Mesothelial cell of epicardium (in vitro differentiated cells): ENCODE data around the gene TSHZ2. TPM values are rescaled to one million over a fixed set of nuclear protein-coding genes. Genes with fewer than 3 reads are reported as not detected.

Experiments used
- DNase-seq, 2 experiments: peaks; one replicate each; pipeline ENCODE4 v3.0.0; 2021; ENCODE audit warnings: low spot score in 2 of 2; ENCODE audit not compliant: unreplicated experiment in 2 of 2
- H3K27ac Mint-ChIP-seq: 2 replicates; pipeline ENCODE4 v1.8.0; 2021; ENCODE audit warnings: mixed read lengths
- H3K27me3 Mint-ChIP-seq: 2 replicates; pipeline ENCODE4 v1.8.0; 2021; ENCODE audit warnings: low read depth, mixed read lengths
- H3K36me3 Mint-ChIP-seq: 2 replicates; pipeline ENCODE4 v1.8.0; 2021; ENCODE audit warnings: mixed read lengths
- H3K4me1 Mint-ChIP-seq: 2 replicates; pipeline ENCODE4 v1.8.0; 2021; ENCODE audit warnings: mixed read lengths
- H3K4me3 Mint-ChIP-seq: 2 replicates; pipeline ENCODE4 v1.8.0; 2021; ENCODE audit warnings: mild to moderate bottlenecking, moderate library complexity, mixed read lengths
- H3K9me3 Mint-ChIP-seq: 2 replicates; pipeline ENCODE4 v1.8.0; 2021; ENCODE audit warnings: mixed read lengths
- total RNA-seq: library from RNA; stranded (reverse); gene quantifications from 3 replicates; pipeline ENCODE4 v1.2.1, GENCODE V29; 2021
- TF ChIP-seq, protein P1 (sequence below): fragments of 200-600 bp; sonication (generic); IDR thresholded peaks from one replicate; pipeline ENCODE4 v1.5.0; 2021; ENCODE audit warnings: antibody characterized with exemption; ENCODE audit not compliant: unreplicated experiment

TSHZ2 gene
- total RNA-seq, 1 donor from 2014 or later, result 28.8 TPM

DNA sequence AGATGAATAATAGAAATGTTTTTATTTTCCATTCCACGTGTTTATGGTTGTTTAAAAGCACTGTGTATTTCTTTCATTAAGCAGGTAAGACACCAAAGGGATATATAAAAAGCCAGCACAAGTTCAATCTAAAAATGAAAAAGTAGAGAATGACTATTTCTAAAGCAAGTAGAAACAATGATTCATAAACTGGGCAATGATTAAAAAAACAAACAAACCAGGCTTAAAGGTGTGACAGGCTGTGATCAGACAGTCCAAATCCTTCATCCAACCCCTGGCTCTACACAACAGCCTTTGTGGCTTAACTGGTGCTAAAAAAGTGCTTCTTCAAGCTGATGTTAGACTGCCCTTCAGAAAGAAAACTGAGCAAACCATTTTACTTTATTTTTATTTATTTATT, 45.7 kb upstream of the TSHZ2 start:
- Mint-ChIP-seq H3K4me1 (peaks cover 9% of the 10 kb centered on the region), H3K27ac (no peak overlapping the region), H3K4me3 (no peak overlapping the region), H3K9me3 (peaks cover under 1% of the 10 kb centered on the region), H3K27me3 (no peaks in the 10 kb centered on the region), H3K36me3 (no peaks in the 10 kb centered on the region)
- TF ChIP-seq, protein P1, sequence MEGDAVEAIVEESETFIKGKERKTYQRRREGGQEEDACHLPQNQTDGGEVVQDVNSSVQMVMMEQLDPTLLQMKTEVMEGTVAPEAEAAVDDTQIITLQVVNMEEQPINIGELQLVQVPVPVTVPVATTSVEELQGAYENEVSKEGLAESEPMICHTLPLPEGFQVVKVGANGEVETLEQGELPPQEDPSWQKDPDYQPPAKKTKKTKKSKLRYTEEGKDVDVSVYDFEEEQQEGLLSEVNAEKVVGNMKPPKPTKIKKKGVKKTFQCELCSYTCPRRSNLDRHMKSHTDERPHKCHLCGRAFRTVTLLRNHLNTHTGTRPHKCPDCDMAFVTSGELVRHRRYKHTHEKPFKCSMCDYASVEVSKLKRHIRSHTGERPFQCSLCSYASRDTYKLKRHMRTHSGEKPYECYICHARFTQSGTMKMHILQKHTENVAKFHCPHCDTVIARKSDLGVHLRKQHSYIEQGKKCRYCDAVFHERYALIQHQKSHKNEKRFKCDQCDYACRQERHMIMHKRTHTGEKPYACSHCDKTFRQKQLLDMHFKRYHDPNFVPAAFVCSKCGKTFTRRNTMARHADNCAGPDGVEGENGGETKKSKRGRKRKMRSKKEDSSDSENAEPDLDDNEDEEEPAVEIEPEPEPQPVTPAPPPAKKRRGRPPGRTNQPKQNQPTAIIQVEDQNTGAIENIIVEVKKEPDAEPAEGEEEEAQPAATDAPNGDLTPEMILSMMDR, result no peak
- DNase-seq, result no peak

- Mint-ChIP-seq H3K27me3 (peaks cover 18% of the 10 kb centered on the region), H3K36me3 (peaks cover 1% of the 10 kb centered on the region), H3K27ac (no peak overlapping the region), H3K9me3 (peaks cover 6% of the 10 kb centered on the region), H3K4me1 (no peaks in the 10 kb centered on the region), H3K4me3 (no peak overlapping the region)
- DNase-seq, result no peak
- TF ChIP-seq, protein P1, result no peak
Observed at GRCh38 chr20:52933867-52934266, 38.3 kb upstream of the TSHZ2 start.

GRCh38 chr20:52936351-52937340, 35.5 kb upstream of the TSHZ2 start:
- Mint-ChIP-seq H3K4me3 (no peak overlapping the region), H3K27me3 (peaks cover 18% of the 10 kb centered on the region), H3K9me3 (peaks cover 6% of the 10 kb centered on the region)

GRCh38 chr20:52937591-52938100, 34.5 kb upstream of the TSHZ2 start:
- DNase-seq, result no peak
- no peaks in the 10 kb centered on the region for H3K4me1 Mint-ChIP-seq
- H3K27ac Mint-ChIP-seq, result no peak overlapping the region

More at GRCh38 chr20:52936351-52937340, 35.5 kb upstream of the TSHZ2 start:
- Mint-ChIP-seq H3K27ac (no peak overlapping the region), H3K36me3 (peaks cover 1% of the 10 kb centered on the region), H3K4me1 (no peaks in the 10 kb centered on the region)
- DNase-seq, result no peak
- TF ChIP-seq, protein P1, result no peak

DNA sequence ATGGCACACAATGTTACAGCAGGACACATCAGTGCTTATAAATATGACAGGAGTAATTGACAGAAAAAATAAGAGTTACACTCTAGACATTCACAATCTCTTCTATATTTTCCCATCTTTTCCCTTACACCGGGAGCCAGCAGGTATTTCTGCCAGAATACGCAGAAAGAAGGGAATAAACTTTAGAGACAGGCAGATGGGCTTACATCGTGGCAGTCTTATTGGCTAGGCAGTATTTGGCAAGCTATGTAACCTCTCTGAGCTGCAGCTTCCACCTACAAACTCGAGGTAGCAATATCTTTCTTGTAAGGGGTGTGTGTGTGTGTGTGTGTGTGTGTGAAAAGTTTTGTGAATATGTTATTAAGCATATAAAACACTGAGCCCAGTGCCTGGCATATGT, 33.0 kb upstream of the TSHZ2 start:
- DNase-seq, result no peak
- H3K4me1 Mint-ChIP-seq, result no peaks in the 10 kb centered on the region
- peaks cover 18% of the 10 kb centered on the region for H3K27me3 Mint-ChIP-seq
- H3K27ac Mint-ChIP-seq, result no peak overlapping the region
- TF ChIP-seq, protein P1, result no peak
- H3K9me3 Mint-ChIP-seq, result peaks cover 6% of the 10 kb centered on the region
- H3K4me3 Mint-ChIP-seq, result no peak overlapping the region
- H3K36me3 Mint-ChIP-seq, result peaks cover 1% of the 10 kb centered on the region

More at GRCh38 chr20:52937591-52938100, 34.5 kb upstream of the TSHZ2 start:
- Mint-ChIP-seq H3K4me3 (no peak overlapping the region), H3K9me3 (peaks cover 6% of the 10 kb centered on the region), H3K27me3 (peaks cover 18% of the 10 kb centered on the region), H3K36me3 (peaks cover 1% of the 10 kb centered on the region)
- TF ChIP-seq, protein P1, result no peak
